OCI-LY1 (cell line): Measurements from ENCODE around the gene SLC39A5.

Experiments used
- H2AFZ ChIP-seq: fragments of 200-600 bp; sonication (generic), shearing (Covaris generic); 2 replicates; pipeline ENCODE4 v1.6.0; 2014; ENCODE audit warnings: antibody characterized with exemption, mild to moderate bottlenecking, low read length
- H3F3A ChIP-seq: fragments of 200-600 bp; sonication (generic), shearing (Covaris generic); 2 replicates; pipeline ENCODE4 v1.6.0; 2014; ENCODE audit warnings: mild to moderate bottlenecking, antibody characterized with exemption, low read length, moderate library complexity; ENCODE audit not compliant: insufficient read depth
- H3K27ac ChIP-seq: fragments of 200-600 bp; sonication (generic); 2 replicates; pipeline ENCODE4 v1.5.1; 2014; ENCODE audit warnings: low read length, mixed run types, mild to moderate bottlenecking, low read depth; ENCODE audit not compliant: poor library complexity, severe bottlenecking
- H3K27me3 ChIP-seq: fragments of 200-600 bp; sonication (generic); 2 replicates; pipeline ENCODE4 v1.6.0; 2014; ENCODE audit warnings: antibody characterized with exemption, mild to moderate bottlenecking, low read length, moderate library complexity; ENCODE audit not compliant: insufficient read depth
- H3K36me3 ChIP-seq: fragments of 200-600 bp; sonication (generic); 2 replicates; pipeline ENCODE4 v1.6.1; 2014; ENCODE audit warnings: mild to moderate bottlenecking, antibody characterized with exemption, low read length, moderate library complexity, mixed read lengths; ENCODE audit not compliant: insufficient read depth
- H3K4me1 ChIP-seq: fragments of 200-600 bp; sonication (generic); 2 replicates; pipeline ENCODE4 v1.5.1; 2014; ENCODE audit warnings: mild to moderate bottlenecking, low read length, moderate library complexity; ENCODE audit not compliant: insufficient read depth, severe bottlenecking
- H3K4me2 ChIP-seq: fragments of 200-600 bp; sonication (generic), shearing (Covaris generic); 2 replicates; pipeline ENCODE4 v1.6.1; 2014; ENCODE audit warnings: low read length
- H3K4me3 ChIP-seq: fragments of 200-600 bp; sonication (generic); 2 replicates; pipeline ENCODE4 v1.5.1; 2014; ENCODE audit warnings: low read length, low read depth, mild to moderate bottlenecking, mixed read lengths; ENCODE audit not compliant: poor library complexity, severe bottlenecking
- H3K79me2 ChIP-seq: fragments of 200-600 bp; shearing (Covaris generic); 2 replicates; pipeline ENCODE4 v1.6.1; 2016; ENCODE audit warnings: mixed run types, low read length, mixed read lengths; ENCODE audit not compliant: insufficient read depth
- H3K9ac ChIP-seq: fragments of 200-600 bp; sonication (generic), shearing (Covaris generic); 2 replicates; pipeline ENCODE4 v1.6.1; 2014; ENCODE audit warnings: mild to moderate bottlenecking, low read length, mixed read lengths
- H3K9me2 ChIP-seq: fragments of 200-600 bp; sonication (generic), shearing (Covaris generic); 2 replicates; pipeline ENCODE4 v1.6.1; 2014; ENCODE audit warnings: low read depth, mild to moderate bottlenecking, low read length, mixed read lengths
- H3K9me3 ChIP-seq: fragments of 200-600 bp; shearing (Covaris generic); 2 replicates; pipeline ENCODE4 v1.6.1; 2014; ENCODE audit warnings: low read length, mixed read lengths
- H4K20me1 ChIP-seq: fragments of 200-600 bp; sonication (generic), shearing (Covaris generic); 2 replicates; pipeline ENCODE4 v1.6.0; 2016; ENCODE audit warnings: mild to moderate bottlenecking, low read length; ENCODE audit not compliant: insufficient read depth
- EZH2 ChIP-seq: fragments of 200-600 bp; sonication (generic), shearing (Covaris generic); IDR thresholded peaks from 2 replicates; pipeline ENCODE4 v1.8.0; 2017; ENCODE audit warnings: borderline replicate concordance, mixed run types, mild to moderate bottlenecking, antibody characterized with exemption, low read length, moderate library complexity, mixed read lengths
- TF ChIP-seq, protein P1 (sequence below): fragments of 200-600 bp; sonication (generic), shearing (Covaris generic); IDR thresholded peaks from 2 replicates; pipeline ENCODE4 v1.5.1; 2017; ENCODE audit warnings: mild to moderate bottlenecking, antibody characterized with exemption, low read length, moderate library complexity, mixed read lengths

Gene SLC39A5

DNA sequence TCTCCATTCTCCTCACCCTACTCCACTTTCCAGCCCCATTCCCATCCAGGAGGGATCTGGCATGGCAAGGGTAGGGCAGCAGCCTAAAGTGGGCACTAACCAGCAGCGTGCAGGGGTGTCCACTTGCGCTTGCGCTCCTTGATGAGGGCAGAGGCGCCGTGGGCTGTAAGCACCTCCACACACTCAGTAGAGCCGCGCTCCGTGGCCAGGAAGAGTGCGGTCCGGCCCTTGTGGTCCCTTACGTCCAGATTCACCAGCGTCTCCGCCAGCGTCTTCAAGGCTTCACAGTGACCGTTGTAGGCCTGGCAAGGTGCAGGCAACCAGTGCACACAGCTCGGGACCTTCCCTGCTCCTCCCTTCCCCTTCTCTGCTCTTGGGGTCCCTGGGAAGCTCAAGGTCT, 18.1 kb downstream of the SLC39A5 start:
- H3K27ac ChIP-seq, result no peak overlapping the region

DNA sequence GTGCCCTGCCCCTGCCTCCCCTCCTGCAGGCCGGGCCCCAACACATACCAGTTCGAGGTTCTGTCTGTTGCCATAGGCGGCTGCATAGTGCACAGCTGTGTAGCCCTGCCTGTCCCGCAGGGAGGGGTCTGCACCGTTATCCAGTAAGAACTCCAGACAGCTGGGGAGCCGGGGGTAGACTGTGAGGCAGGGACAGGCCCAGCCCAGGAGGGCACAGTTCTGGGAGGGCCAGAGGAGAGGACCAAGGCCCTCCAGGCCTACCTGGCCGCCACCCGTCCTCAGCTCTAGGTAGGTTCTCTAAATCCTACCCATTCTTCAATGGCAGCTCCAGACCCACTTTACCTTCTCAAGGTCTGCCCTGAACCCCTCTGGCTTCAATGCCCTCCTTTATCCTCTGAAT, 18.9 kb downstream of the SLC39A5 start:
- no peaks in the 10 kb centered on the region for H3K27me3 ChIP-seq
- no peaks in the 10 kb centered on the region for H3K79me2 ChIP-seq
- H3K36me3 ChIP-seq, result peaks cover 82% of the 10 kb centered on the region
- no peaks in the 10 kb centered on the region for H4K20me1 ChIP-seq
- no peak overlapping the region for H3K27ac ChIP-seq
- no peak overlapping the region for H2AFZ ChIP-seq
- no peak overlapping the region for H3K9ac ChIP-seq
- H3K4me1 ChIP-seq, result no peaks in the 10 kb centered on the region
- no peaks in the 10 kb centered on the region for H3K9me2 ChIP-seq
- no peaks in the 10 kb centered on the region for H3K9me3 ChIP-seq
- no peak overlapping the region for H3K4me3 ChIP-seq
- TF ChIP-seq, protein P1, sequence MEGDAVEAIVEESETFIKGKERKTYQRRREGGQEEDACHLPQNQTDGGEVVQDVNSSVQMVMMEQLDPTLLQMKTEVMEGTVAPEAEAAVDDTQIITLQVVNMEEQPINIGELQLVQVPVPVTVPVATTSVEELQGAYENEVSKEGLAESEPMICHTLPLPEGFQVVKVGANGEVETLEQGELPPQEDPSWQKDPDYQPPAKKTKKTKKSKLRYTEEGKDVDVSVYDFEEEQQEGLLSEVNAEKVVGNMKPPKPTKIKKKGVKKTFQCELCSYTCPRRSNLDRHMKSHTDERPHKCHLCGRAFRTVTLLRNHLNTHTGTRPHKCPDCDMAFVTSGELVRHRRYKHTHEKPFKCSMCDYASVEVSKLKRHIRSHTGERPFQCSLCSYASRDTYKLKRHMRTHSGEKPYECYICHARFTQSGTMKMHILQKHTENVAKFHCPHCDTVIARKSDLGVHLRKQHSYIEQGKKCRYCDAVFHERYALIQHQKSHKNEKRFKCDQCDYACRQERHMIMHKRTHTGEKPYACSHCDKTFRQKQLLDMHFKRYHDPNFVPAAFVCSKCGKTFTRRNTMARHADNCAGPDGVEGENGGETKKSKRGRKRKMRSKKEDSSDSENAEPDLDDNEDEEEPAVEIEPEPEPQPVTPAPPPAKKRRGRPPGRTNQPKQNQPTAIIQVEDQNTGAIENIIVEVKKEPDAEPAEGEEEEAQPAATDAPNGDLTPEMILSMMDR, result no peak
- no peak for TF ChIP-seq EZH2
- H3F3A ChIP-seq, result no peaks in the 10 kb centered on the region
- H3K4me2 ChIP-seq, result no peak overlapping the region

More for the DNA sequence above, 18.1 kb downstream of the SLC39A5 start:
- Histone ChIP-seq H2AFZ (no peak overlapping the region), H3K36me3 (peaks cover 82% of the 10 kb centered on the region), H3K4me2 (no peak overlapping the region), H4K20me1 (no peaks in the 10 kb centered on the region), H3K27me3 (no peaks in the 10 kb centered on the region), H3K9me3 (no peaks in the 10 kb centered on the region), H3K4me1 (no peaks in the 10 kb centered on the region), H3K4me3 (no peak overlapping the region), H3K9me2 (no peaks in the 10 kb centered on the region), H3K9ac (no peak overlapping the region), H3F3A (no peaks in the 10 kb centered on the region), H3K79me2 (no peaks in the 10 kb centered on the region)
- TF ChIP-seq, protein P1, result no peak
- TF ChIP-seq EZH2, result no peak

DNA sequence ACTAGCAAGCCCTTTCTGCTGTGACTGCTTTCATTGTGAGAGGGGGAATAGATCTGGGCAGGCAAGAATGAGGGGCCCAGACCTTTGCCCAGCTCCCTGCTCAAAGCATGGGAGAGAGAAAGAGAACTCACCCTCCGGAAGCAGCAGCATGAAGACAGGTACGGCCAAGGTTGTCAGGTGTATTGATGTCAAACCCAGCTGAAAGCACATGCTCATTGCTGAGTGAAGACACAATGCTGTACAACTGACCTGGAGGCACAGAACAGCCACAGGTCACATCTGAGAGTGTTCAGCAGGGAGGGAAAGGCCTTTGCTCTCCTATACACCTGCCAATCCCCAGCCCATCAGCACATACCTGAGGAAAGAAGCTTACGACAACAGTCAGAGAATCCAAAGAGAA, 22.8 kb downstream of the SLC39A5 start:
- Histone ChIP-seq H3K36me3 (peaks cover 73% of the 10 kb centered on the region), H3K27ac (no peak overlapping the region), H3K9me2 (no peaks in the 10 kb centered on the region), H3K27me3 (no peaks in the 10 kb centered on the region), H3K4me2 (no peak overlapping the region), H2AFZ (no peak overlapping the region), H3K9me3 (no peaks in the 10 kb centered on the region), H3F3A (no peaks in the 10 kb centered on the region), H3K4me3 (no peak overlapping the region), H4K20me1 (no peaks in the 10 kb centered on the region), H3K4me1 (peaks cover 16% of the 10 kb centered on the region), H3K79me2 (no peaks in the 10 kb centered on the region), H3K9ac (no peak overlapping the region)
- TF ChIP-seq, protein P1, result no peak
- TF ChIP-seq EZH2, result no peak
